Measurements from ENCODE around the gene CNTNAP2. TPM values are rescaled to one million over a fixed set of nuclear protein-coding genes. Genes with fewer than 3 reads are reported as not detected.

Gene CNTNAP2
- total RNA-seq, 4 donors from 2014 or later = not detected

- Histone ChIP-seq H3K4me3 (no peak overlapping the region), H3K27me3 (peaks cover 39 to 46% (median 43%) of the 10 kb centered on the region in 3 donors), H3K36me3 (no peaks in the 10 kb centered on the region), H3K27ac (no peak overlapping the region), H3K4me1 (peaks cover 0 to 7% of the 10 kb centered on the region in 2 donors), H3K9me3 (no peaks in the 10 kb centered on the region)
- ATAC-seq (no peak), DNase-seq (no peak)
- in situ Hi-C loops (cut with MboI; ENCODE audit: low sequenced_read_pairs in 4 of 4) (no loop called here), intact Hi-C loops (cut with DNase I; ENCODE audit: low total_unique reads) (no loop called here)
- TF ChIP-seq CTCF (IDR thresholded peaks at IDR 0.05 in 4 of 5, conservative IDR thresholded peaks at IDR 0.05 in 1 of 5) = no peak
Measured at GRCh38 chr7:148337246-148337965, 2220.8 kb downstream of the CNTNAP2 start.

- Histone ChIP-seq H3K4me1 (peaks cover 0 to 7% of the 10 kb centered on the region in 2 donors), H3K36me3 (no peaks in the 10 kb centered on the region), H3K9me3 (no peaks in the 10 kb centered on the region), H3K27me3 (peaks cover 39 to 46% (median 43%) of the 10 kb centered on the region in 3 donors), H3K4me3 (no peak overlapping the region), H3K27ac (no peak overlapping the region)
- intact Hi-C loops (cut with DNase I; ENCODE audit: low total_unique reads) = no loop called here
- ATAC-seq (no peak), DNase-seq (no peak)
- in situ Hi-C loops (cut with MboI; ENCODE audit: low sequenced_read_pairs in 4 of 4) = no loop called here
- TF ChIP-seq POLR2A (IDR thresholded peaks at IDR 0.05) = no peak
- no peak for TF ChIP-seq CTCF (IDR thresholded peaks at IDR 0.05 in 4 of 5, conservative IDR thresholded peaks at IDR 0.05 in 1 of 5)
Measured at GRCh38 chr7:148337995-148338747, 2221.6 kb downstream of the CNTNAP2 start.

GRCh38 chr7:148340438-148341280 lies 2224.1 kb downstream of the CNTNAP2 start:
- intact Hi-C loops (cut with DNase I; ENCODE audit: low total_unique reads) (no loop called here), in situ Hi-C loops (cut with MboI; ENCODE audit: low sequenced_read_pairs in 4 of 4) (no loop called here)
- Histone ChIP-seq H3K27ac (no peak overlapping the region), H3K9me3 (no peaks in the 10 kb centered on the region), H3K27me3 (peaks cover 39 to 43% (median 41%) of the 10 kb centered on the region in 3 donors), H3K4me3 (no peak overlapping the region), H3K36me3 (no peaks in the 10 kb centered on the region), H3K4me1 (peaks cover 0 to 7% of the 10 kb centered on the region in 2 donors)
- DNase-seq (no peak), ATAC-seq (no peak)
- TF ChIP-seq CTCF (IDR thresholded peaks at IDR 0.05 in 4 of 5, conservative IDR thresholded peaks at IDR 0.05 in 1 of 5) = no peak
- no peak for TF ChIP-seq POLR2A (IDR thresholded peaks at IDR 0.05)

GRCh38 chr7:148344406-148344805 lies 2227.8 kb downstream of the CNTNAP2 start:
- peaks cover 9 to 18% (median 16%) of the 10 kb centered on the region in 3 donors for H3K27me3 ChIP-seq
- no peaks in the 10 kb centered on the region for H3K9me3 ChIP-seq
- no peaks in the 10 kb centered on the region for H3K36me3 ChIP-seq
- no peak overlapping the region for H3K27ac ChIP-seq
- in situ Hi-C loops (cut with MboI; ENCODE audit: low sequenced_read_pairs in 4 of 4) = no loop called here
- peaks cover 0 to under 1% of the 10 kb centered on the region in 2 donors for H3K4me1 ChIP-seq
- intact Hi-C loops (cut with DNase I; ENCODE audit: low total_unique reads) = no loop called here
- TF ChIP-seq POLR2A (IDR thresholded peaks at IDR 0.05) = no peak
- no peak for TF ChIP-seq CTCF (IDR thresholded peaks at IDR 0.05 in 4 of 5, conservative IDR thresholded peaks at IDR 0.05 in 1 of 5)
- DNase-seq = no peak
- H3K4me3 ChIP-seq = no peak overlapping the region
- ATAC-seq = no peak

Measured in gastrocnemius medialis (tissue), 4 donors.